Gastrocnemius medialis (tissue), 4 donors: ENCODE data around the gene CLK2. TPM values are rescaled to one million over a fixed set of nuclear protein-coding genes. Genes with fewer than 3 reads are reported as not detected.
"Not testable (repeated sequence)": the region's sequence is repeated elsewhere in the genome, so short reads cannot be mapped to it uniquely, and the experiment has no call there.

ENCODE experiments used
- ATAC-seq, 2 donors: fragments of 150-250 bp; one replicate each; pipeline ENCODE4 v1.9.1; 2016
- DNase-seq, 2 donors: peaks; one replicate each; pipeline ENCODE4 v3.0.0-alpha.2; 2019
- H3K27ac ChIP-seq, 4 donors: fragments of 200-600 bp; sonication (generic); 1 replicate in 1 of 4; 2 replicates in 3 of 4; pipeline ENCODE4 v1.5.1; 2016 to 2018; ENCODE audit warnings: mild to moderate bottlenecking in 2 of 4, moderate library complexity in 1 of 4
- H3K27me3 ChIP-seq, 3 donors: fragments of 200-600 bp; sonication (generic) in 2 of 3; 1 replicate in 1 of 3; 2 replicates in 2 of 3; pipeline versions ENCODE4 v1.5.1 to v1.6.0; 2016 to 2019; ENCODE audit warnings: mild to moderate bottlenecking in 1 of 3, moderate library complexity in 1 of 3
- H3K36me3 ChIP-seq, 2 donors: fragments of 200-600 bp; sonication (generic) in 1 of 2; one replicate each; pipeline ENCODE4 v1.5.1; 2017 to 2018
- H3K4me1 ChIP-seq, 2 donors: fragments of 200-600 bp; sonication (generic) in 1 of 2; one replicate each; pipeline ENCODE4 v1.5.1; 2016 to 2017; ENCODE audit warnings: mild to moderate bottlenecking in 2 of 2
- H3K4me3 ChIP-seq, 4 donors: fragments of 200-600 bp; sonication (generic) in 3 of 4; 1 replicate in 1 of 4; 2 replicates in 3 of 4; pipeline ENCODE4 v1.5.1; 2016 to 2019; ENCODE audit warnings: mild to moderate bottlenecking in 2 of 4
- H3K9me3 ChIP-seq, 3 donors: fragments of 200-600 bp; sonication (generic) in 2 of 3; 1 replicate in 1 of 3; 2 replicates in 2 of 3; pipeline ENCODE4 v1.5.1; 2016 to 2019
- CTCF ChIP-seq, 5 experiments: fragments of 450-650 bp in 3 of 5; fragments of 200-600 bp in 2 of 5; sonication (generic) in 2 of 5; IDR thresholded peaks in 4 of 5; conservative IDR thresholded peaks in 1 of 5; 1 replicate in 4 of 5; 2 replicates in 1 of 5; pipeline ENCODE4 v1.5.1; 2016 to 2019; ENCODE audit warnings: antibody characterized with exemption in 5 of 5, mild to moderate bottlenecking in 3 of 5, moderate library complexity in 3 of 5
- POLR2A ChIP-seq, 2 donors: fragments of 450-650 bp; IDR thresholded peaks; one replicate each; pipeline ENCODE4 v1.6.1; 2017; ENCODE audit warnings: antibody characterized with exemption in 2 of 2, mild to moderate bottlenecking in 2 of 2, moderate library complexity in 2 of 2
- in situ Hi-C, 4 donors: fragments of 200-750 bp; cut with MboI; loops; one replicate each; pipeline versions ENCODE4 v1.15.0 to v1.8.0; 2017; ENCODE audit warnings: low sequenced_read_pairs in 4 of 4
- intact Hi-C: fragments of 100-400 bp; cut with DNase I; formaldehyde crosslinking; loops from one replicate; pipeline ENCODE4 v1.15.1; 2023; ENCODE audit warnings: low total_unique reads
- total RNA-seq, 4 donors: library from RNA; depleted of rRNA; stranded (reverse); fragments of >200 nt; gene quantifications; one replicate each; pipeline versions ENCODE4 v1.1.0 to v1.2.3, GENCODE V29; 2016

Gene CLK2
- total RNA-seq, 4 donors from 2014 or later, result 7.1 to 13.1 (median 9.8) TPM

GRCh38 chr1:155247667-155248553 is 25.4 kb downstream of the CLK2 start:
- TF ChIP-seq POLR2A (IDR thresholded peaks at IDR 0.05) (no peak), CTCF (IDR thresholded peaks at IDR 0.05 in 4 of 5, conservative IDR thresholded peaks at IDR 0.05 in 1 of 5) (no peak)
- in situ Hi-C loops, result loop anchor here in 1 of 4 donors (5.0 kb wide), 1 partner anchor 34 kb away; no protein-coding TSS in a partner anchor

GRCh38 chr1:155246796-155247195 is 26.5 kb downstream of the CLK2 start:
- Histone ChIP-seq H3K4me1 (peaks cover 18 to 21% of the 10 kb centered on the region in 2 donors), H3K36me3 (peaks cover 0 to 22% of the 10 kb centered on the region in 2 donors)
- ATAC-seq, H3K4me3 ChIP-seq, DNase-seq, H3K9me3 ChIP-seq, H3K27me3 ChIP-seq, intact Hi-C loops, H3K27ac ChIP-seq: not testable (repeated sequence)
- in situ Hi-C loops, result loop anchor here in 1 of 4 donors (5.0 kb wide), 1 partner anchor 36 kb away; no protein-coding TSS in a partner anchor

More at GRCh38 chr1:155247667-155248553, 25.4 kb downstream of the CLK2 start:
- no peaks in the 10 kb centered on the region for H3K9me3 ChIP-seq
- H3K4me1 ChIP-seq, result peaks cover 17 to 21% of the 10 kb centered on the region in 2 donors
- ATAC-seq (no peak), DNase-seq (no peak)
- intact Hi-C loops, result no loop called here
- H3K36me3 ChIP-seq, result peaks cover 0 to 22% of the 10 kb centered on the region in 2 donors
- H3K27ac ChIP-seq, result no peak overlapping the region
- H3K27me3 ChIP-seq, result no peaks in the 10 kb centered on the region
- no peak overlapping the region for H3K4me3 ChIP-seq

- Histone ChIP-seq H3K4me1 (peaks cover 25 to 26% of the 10 kb centered on the region in 2 donors), H3K4me3 (peak overlapping the region; percentile 56 to 79 (median 70)), H3K36me3 (peaks cover 0 to 22% of the 10 kb centered on the region in 2 donors), H3K27me3 (no peaks in the 10 kb centered on the region), H3K27ac (peak overlapping the region; percentile 80 to 94 (median 90)), H3K9me3 (no peaks in the 10 kb centered on the region)
- ATAC-seq (no peak), DNase-seq (no peak)
- in situ Hi-C loops, result loop anchor here in 1 of 4 donors (5.0 kb wide), 1 partner anchor 37 kb away; no protein-coding TSS in a partner anchor
- intact Hi-C loops, result loop anchor here (2.0 kb wide), 1 partner anchor 64 kb away; the partner anchor contains the start of gene FDPS
- TF ChIP-seq POLR2A (IDR thresholded peaks at IDR 0.05) (no peak), CTCF (IDR thresholded peaks at IDR 0.05 in 4 of 5, conservative IDR thresholded peaks at IDR 0.05 in 1 of 5) (no peak)
These were observed 28.2 kb downstream of the CLK2 start for GRCh38 chr1:155245163-155245524.

- H3K4me1 ChIP-seq, result peaks cover 25 to 26% of the 10 kb centered on the region in 2 donors
These were observed 28.7 kb downstream of the CLK2 start for GRCh38 chr1:155244368-155245162.

More at GRCh38 chr1:155244368-155245162, 28.7 kb downstream of the CLK2 start:
- Histone ChIP-seq H3K9me3 (no peaks in the 10 kb centered on the region), H3K27ac (peak overlapping the region; percentile 80 to 94 (median 90)), H3K4me3 (peak overlapping the region; percentile 56 to 79 (median 70)), H3K36me3 (peaks cover 0 to 22% of the 10 kb centered on the region in 2 donors), H3K27me3 (no peaks in the 10 kb centered on the region)
- TF ChIP-seq POLR2A (IDR thresholded peaks at IDR 0.05) (peak; percentile 84 to 90), CTCF (IDR thresholded peaks at IDR 0.05 in 4 of 5, conservative IDR thresholded peaks at IDR 0.05 in 1 of 5) (peak; percentile 23 to 99 (median 77))
- peak; percentile 97 to 98 for DNase-seq
- in situ Hi-C loops (loop anchor here in 1 of 4 donors (5.0 kb wide), 1 partner anchor 38 kb away; no protein-coding TSS in a partner anchor), intact Hi-C loops (loop anchor here (2.0 to 5.0 kb wide), 2 partner anchors 37 to 64 kb away; partner anchors contain the start of genes FDPS, MTX1 and THBS3)
- peak; percentile 96 to 97 for ATAC-seq
